Rectal smooth muscle tissue (tissue), 1 donor: ENCODE measurements around the gene PAK5.

Experiments used
- H3K27ac ChIP-seq: one replicate; pipeline ENCODE4 v1.7.0; 2013; ENCODE audit warnings: low read depth, low read length, inconsistent platforms
- H3K27me3 ChIP-seq: one replicate; pipeline ENCODE4 v1.7.0; 2013; ENCODE audit warnings: low read length; ENCODE audit not compliant: control insufficient read depth, insufficient read depth
- H3K36me3 ChIP-seq: one replicate; pipeline ENCODE4 v1.7.0; 2013; ENCODE audit warnings: low read length; ENCODE audit not compliant: control insufficient read depth, insufficient read depth
- H3K4me1 ChIP-seq: one replicate; pipeline ENCODE4 v1.7.0; 2013; ENCODE audit warnings: low read length; ENCODE audit not compliant: control insufficient read depth, insufficient read depth
- H3K4me3 ChIP-seq: one replicate; pipeline ENCODE4 v1.7.0; 2013; ENCODE audit warnings: low read length
- H3K9ac ChIP-seq: one replicate; pipeline ENCODE4 v1.7.0; 2013; ENCODE audit warnings: low read length

Gene PAK5

DNA sequence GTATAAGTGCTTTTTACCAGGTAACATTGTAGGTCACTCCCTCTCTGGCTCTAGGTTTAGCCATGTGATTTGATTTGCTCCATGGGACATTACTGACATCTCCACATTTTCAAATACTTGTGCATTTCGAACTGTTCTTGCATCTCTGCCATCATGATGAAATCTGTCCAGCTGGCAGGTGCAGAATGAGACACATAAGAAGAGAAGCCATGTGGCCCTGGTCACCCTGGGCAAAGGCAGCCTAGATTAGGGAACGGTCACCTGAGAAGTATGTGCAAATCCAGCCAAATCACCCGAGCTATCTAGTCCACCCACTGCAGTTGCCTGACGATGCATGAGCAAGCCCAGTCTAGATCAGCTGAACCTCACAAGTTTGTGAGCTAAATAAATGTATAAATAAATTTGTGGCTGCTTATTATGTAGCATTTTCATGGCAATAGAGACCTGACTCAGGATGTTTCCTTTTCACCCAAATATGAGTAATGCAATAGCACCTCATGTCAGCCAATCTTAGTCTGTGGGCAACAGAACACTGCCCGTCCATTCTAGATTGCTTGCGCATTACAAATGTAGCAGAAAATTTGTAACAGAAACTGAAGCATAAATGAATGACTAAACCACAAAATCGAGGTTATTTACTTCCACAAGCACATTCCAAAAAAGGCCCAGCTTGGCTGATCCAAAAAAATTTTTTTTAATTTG lies 115.2 kb downstream of the PAK5 start:
- H3K4me1 ChIP-seq = no peaks in the 10 kb centered on the region
- no peaks in the 10 kb centered on the region for H3K36me3 ChIP-seq
- H3K27me3 ChIP-seq = no peaks in the 10 kb centered on the region
- no peak overlapping the region for H3K27ac ChIP-seq
- no peak overlapping the region for H3K4me3 ChIP-seq
- no peak overlapping the region for H3K9ac ChIP-seq

GRCh38 chr20:9711872-9712271 lies 127.0 kb downstream of the PAK5 start:
- H3K4me3 ChIP-seq = no peak overlapping the region
- H3K4me1 ChIP-seq = no peaks in the 10 kb centered on the region
- no peaks in the 10 kb centered on the region for H3K36me3 ChIP-seq
- no peak overlapping the region for H3K27ac ChIP-seq
- H3K9ac ChIP-seq = no peak overlapping the region
- H3K27me3 ChIP-seq = no peaks in the 10 kb centered on the region

DNA sequence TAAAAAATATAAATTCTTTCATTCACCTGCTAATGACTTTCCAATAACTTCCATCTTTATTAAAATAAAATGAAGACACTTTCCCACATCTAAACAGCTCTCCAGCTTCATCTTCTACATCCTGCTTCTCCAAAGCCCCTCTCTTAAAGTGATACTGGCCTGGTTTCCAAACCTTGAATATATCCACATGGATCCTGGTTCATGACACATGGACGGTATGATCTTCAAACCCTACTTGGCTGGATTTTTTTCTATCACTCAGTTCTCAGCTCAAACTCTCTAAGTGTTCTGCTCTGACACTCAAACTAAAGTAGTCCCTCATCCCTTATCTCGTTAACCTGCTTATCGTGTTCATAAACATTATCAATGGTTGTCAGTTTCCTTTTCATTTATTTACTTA lies 128.2 kb downstream of the PAK5 start:
- H3K4me1 ChIP-seq = no peaks in the 10 kb centered on the region
- H3K27ac ChIP-seq = no peak overlapping the region
- H3K36me3 ChIP-seq = no peaks in the 10 kb centered on the region
- H3K4me3 ChIP-seq = no peak overlapping the region
- H3K9ac ChIP-seq = no peak overlapping the region
- H3K27me3 ChIP-seq = no peaks in the 10 kb centered on the region

- no peak overlapping the region for H3K4me3 ChIP-seq
- H3K4me1 ChIP-seq = no peaks in the 10 kb centered on the region
- H3K9ac ChIP-seq = no peak overlapping the region
- H3K36me3 ChIP-seq = no peaks in the 10 kb centered on the region
- H3K27ac ChIP-seq = no peak overlapping the region
- H3K27me3 ChIP-seq = no peaks in the 10 kb centered on the region
Observed at GRCh38 chr20:9705722-9706476, 133.0 kb downstream of the PAK5 start.

DNA sequence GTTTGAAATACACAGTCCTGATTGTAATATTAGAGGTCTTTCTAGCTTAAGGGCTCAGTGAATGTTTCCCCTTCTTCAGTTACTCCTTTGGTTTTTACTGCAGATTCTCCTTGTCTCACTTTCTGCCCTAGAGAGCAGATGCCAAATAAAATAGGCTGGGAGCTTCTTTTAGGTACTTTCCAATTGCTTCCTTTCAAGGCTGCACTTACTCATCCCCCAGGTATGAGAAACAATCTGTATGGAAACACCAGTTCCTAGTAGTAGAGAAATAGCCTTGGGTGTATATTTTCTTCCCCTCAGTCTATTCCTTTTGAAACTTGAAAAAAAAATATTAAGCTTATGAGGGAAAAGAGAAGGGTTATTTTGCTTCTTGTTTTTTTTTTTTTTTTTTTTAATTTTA lies 139.7 kb downstream of the PAK5 start:
- Histone ChIP-seq H3K27ac (no peak overlapping the region), H3K4me1 (no peaks in the 10 kb centered on the region), H3K4me3 (no peak overlapping the region), H3K27me3 (no peaks in the 10 kb centered on the region), H3K9ac (no peak overlapping the region), H3K36me3 (no peaks in the 10 kb centered on the region)

DNA sequence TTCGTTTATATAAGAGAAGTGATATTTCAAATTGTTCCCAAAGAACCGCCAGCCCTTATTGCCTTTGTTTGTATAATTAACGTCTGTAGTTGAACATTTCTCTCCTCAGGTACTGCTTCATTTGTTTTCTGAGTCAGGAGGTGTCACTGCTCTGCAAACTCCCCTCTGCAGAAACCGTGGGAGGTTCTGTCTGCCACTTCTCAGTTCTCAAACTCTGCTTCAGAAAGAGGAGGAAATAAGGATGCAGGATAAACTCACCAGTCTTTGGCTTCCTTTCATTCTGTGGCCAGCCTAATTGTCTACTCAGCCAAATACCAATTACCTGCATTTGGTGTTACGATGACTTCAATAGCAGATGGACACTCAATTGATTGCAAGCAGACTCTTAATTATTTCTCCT lies 149.8 kb downstream of the PAK5 start:
- no peak overlapping the region for H3K4me3 ChIP-seq
- no peak overlapping the region for H3K27ac ChIP-seq
- H3K27me3 ChIP-seq = no peaks in the 10 kb centered on the region
- no peak overlapping the region for H3K9ac ChIP-seq
- H3K36me3 ChIP-seq = no peaks in the 10 kb centered on the region
- H3K4me1 ChIP-seq = no peaks in the 10 kb centered on the region

- no peak overlapping the region for H3K27ac ChIP-seq
- H3K27me3 ChIP-seq = no peaks in the 10 kb centered on the region
- H3K4me3 ChIP-seq = no peak overlapping the region
- H3K36me3 ChIP-seq = no peaks in the 10 kb centered on the region
- no peaks in the 10 kb centered on the region for H3K4me1 ChIP-seq
- H3K9ac ChIP-seq = no peak overlapping the region
Observed at GRCh38 chr20:9686866-9687265, 152.0 kb downstream of the PAK5 start.

- Histone ChIP-seq H3K4me3 (no peak overlapping the region), H3K36me3 (no peaks in the 10 kb centered on the region), H3K27ac (no peak overlapping the region), H3K27me3 (no peaks in the 10 kb centered on the region), H3K4me1 (no peaks in the 10 kb centered on the region), H3K9ac (no peak overlapping the region)
Observed at GRCh38 chr20:9686455-9686854, 152.4 kb downstream of the PAK5 start.

- Histone ChIP-seq H3K36me3 (no peaks in the 10 kb centered on the region), H3K4me1 (no peaks in the 10 kb centered on the region), H3K4me3 (no peak overlapping the region), H3K27ac (no peak overlapping the region), H3K9ac (no peak overlapping the region), H3K27me3 (no peaks in the 10 kb centered on the region)
Observed at GRCh38 chr20:9686001-9686400, 152.9 kb downstream of the PAK5 start.

DNA sequence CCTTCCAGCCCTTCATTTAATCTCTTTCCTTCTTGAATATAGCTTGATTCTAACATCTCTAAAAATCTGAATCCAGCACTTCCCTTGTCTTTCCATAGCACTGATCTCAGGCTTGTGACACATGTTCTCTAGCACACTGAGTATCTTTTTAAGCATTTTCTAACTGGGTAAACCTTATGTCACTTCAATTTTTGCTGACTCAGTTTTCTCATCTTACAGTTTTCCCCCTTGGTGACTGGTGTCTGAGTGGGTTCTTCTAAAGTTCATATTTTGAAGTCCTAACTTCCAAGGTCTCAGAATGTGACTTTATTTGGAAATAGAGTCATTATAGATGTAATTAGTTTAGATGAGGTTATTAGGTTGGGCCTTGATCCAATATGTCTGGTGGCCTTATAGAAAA lies 153.9 kb downstream of the PAK5 start:
- no peaks in the 10 kb centered on the region for H3K4me1 ChIP-seq
- no peak overlapping the region for H3K9ac ChIP-seq
- H3K27ac ChIP-seq = no peak overlapping the region
- no peaks in the 10 kb centered on the region for H3K36me3 ChIP-seq
- H3K27me3 ChIP-seq = no peaks in the 10 kb centered on the region
- H3K4me3 ChIP-seq = no peak overlapping the region

DNA sequence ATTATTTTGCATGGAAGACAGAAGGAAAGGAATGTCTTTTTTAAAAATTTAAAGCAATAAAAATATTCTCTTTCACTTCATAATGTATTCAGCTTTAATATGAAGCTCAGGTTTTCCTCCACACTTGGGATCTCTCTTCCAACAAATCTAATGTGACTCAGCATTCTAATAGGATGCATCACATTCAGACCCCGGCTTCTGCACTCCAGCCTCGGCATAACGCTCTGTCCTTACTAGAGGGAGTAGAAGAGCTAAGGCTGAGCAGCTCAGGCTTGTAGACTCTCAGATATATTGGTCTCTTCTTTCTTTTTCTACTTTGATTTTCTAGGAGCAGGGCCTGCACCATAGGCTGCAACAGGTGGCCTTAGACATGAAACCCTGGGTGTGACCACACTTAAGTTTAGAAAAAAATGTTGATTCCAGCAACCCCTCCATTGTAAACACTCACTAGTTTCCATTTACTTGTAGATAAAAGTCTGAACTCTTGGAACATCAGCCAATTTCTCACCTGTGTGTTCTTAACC lies 161.7 kb downstream of the PAK5 start:
- H3K36me3 ChIP-seq = no peaks in the 10 kb centered on the region
- no peaks in the 10 kb centered on the region for H3K4me1 ChIP-seq
- no peak overlapping the region for H3K9ac ChIP-seq
- H3K27ac ChIP-seq = no peak overlapping the region
- no peak overlapping the region for H3K4me3 ChIP-seq
- no peaks in the 10 kb centered on the region for H3K27me3 ChIP-seq

DNA sequence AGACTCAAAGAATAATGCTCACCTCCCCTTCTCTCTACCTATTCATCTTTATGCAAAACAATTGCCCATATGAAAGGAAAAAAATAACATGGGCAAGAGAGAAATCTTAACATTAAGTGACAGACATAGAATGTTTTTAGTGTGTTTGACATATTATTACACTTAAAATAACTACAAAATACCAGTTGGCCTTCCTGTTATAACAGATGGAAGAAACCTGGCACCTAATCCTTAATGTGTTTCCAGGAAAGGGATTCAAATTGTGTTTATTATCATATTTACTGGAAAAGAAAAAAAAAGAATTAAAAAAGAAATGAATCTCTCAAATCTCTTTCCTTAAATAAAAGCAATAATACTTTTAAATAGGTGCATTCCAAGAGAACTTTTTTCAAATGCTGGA lies 165.9 kb downstream of the PAK5 start:
- Histone ChIP-seq H3K36me3 (no peaks in the 10 kb centered on the region), H3K4me3 (no peak overlapping the region)

GRCh38 chr20:9672027-9672426 lies 166.8 kb downstream of the PAK5 start:
- Histone ChIP-seq H3K27ac (no peak overlapping the region), H3K27me3 (no peaks in the 10 kb centered on the region), H3K9ac (no peak overlapping the region), H3K36me3 (no peaks in the 10 kb centered on the region), H3K4me1 (no peaks in the 10 kb centered on the region), H3K4me3 (no peak overlapping the region)

More for the DNA sequence above, 165.9 kb downstream of the PAK5 start:
- Histone ChIP-seq H3K4me1 (no peaks in the 10 kb centered on the region), H3K27ac (no peak overlapping the region), H3K9ac (no peak overlapping the region), H3K27me3 (no peaks in the 10 kb centered on the region)
